Endothelial cell of umbilical vein (primary cell): ENCODE results near the gene ERLIN1. TPM values are rescaled to one million over a fixed set of nuclear protein-coding genes. Genes with fewer than 3 reads are reported as not detected.

Experiments used
- BruUV-seq: library from RNA; stranded (reverse); fragments of 400-500 nt; replicated peaks from 2 replicates; lab custom pipeline; 2021; lab: Mats Ljungman, UMichigan
- CTCF ChIA-PET: fragments of 300-600, 350-600 bp; sonication (Branson Sonifier 250); formaldehyde crosslinking; loops from one replicate; lab custom pipeline; 2021; ENCODE audit warnings: antibody characterized with exemption, inconsistent platforms; lab: Charles Lee
- POLR2A ChIA-PET: fragments of 300-600, 350-600 bp; sonication (Branson Sonifier 250); formaldehyde crosslinking; loops from one replicate; lab custom pipeline; 2021; ENCODE audit warnings: antibody characterized with exemption, inconsistent platforms; lab: Charles Lee
- DNase-seq: peaks from one replicate; pipeline ENCODE4 v3.0.0-alpha.2; 2011; ENCODE audit warnings: low read depth, low spot score
- FAIRE-seq: peaks from 2 replicates; lab custom pipeline; 2011; peaks lifted over from hg19 to GRCh38; lab: Jason Lieb, UNC
- H2AFZ ChIP-seq: 2 replicates; pipeline ENCODE4 v1.6.0; 2012; ENCODE audit warnings: low read depth, low read length, control low read depth, inconsistent platforms
- H3K27ac ChIP-seq: 2 replicates; pipeline ENCODE4 v1.5.1; 2011; ENCODE audit warnings: low read depth, mild to moderate bottlenecking, control low read depth, low read length, moderate library complexity; ENCODE audit not compliant: insufficient read depth
- H3K27me3 ChIP-seq, 2 experiments: 2 replicates each; pipeline versions ENCODE4 v1.6.0 to v1.6.1; 2011; ENCODE audit warnings: low read length in 2 of 2, mixed read lengths in 1 of 2; ENCODE audit not compliant: control insufficient read depth in 2 of 2, insufficient read depth in 2 of 2
- H3K36me3 ChIP-seq, 2 experiments: 2 replicates in 1 of 2; 3 replicates in 1 of 2; pipeline ENCODE4 v1.5.1; 2011; ENCODE audit warnings: low read length in 2 of 2, mild to moderate bottlenecking in 1 of 2, moderate library complexity in 1 of 2; ENCODE audit not compliant: control insufficient read depth in 2 of 2, insufficient read depth in 2 of 2; ENCODE audit errors: extremely low read depth in 1 of 2
- H3K4me1 ChIP-seq: 3 replicates; pipeline ENCODE4 v1.5.1; 2011; ENCODE audit warnings: mild to moderate bottlenecking, low read length; ENCODE audit not compliant: control insufficient read depth, insufficient read depth; ENCODE audit errors: extremely low read depth
- H3K4me2 ChIP-seq: 2 replicates; pipeline ENCODE4 v1.6.1; 2011; ENCODE audit warnings: low read length, control low read depth, mixed read lengths; ENCODE audit not compliant: insufficient read depth
- H3K4me3 ChIP-seq, 3 experiments: fragments of 200-600 bp in 1 of 3; sonication (generic), shearing (Covaris generic) in 1 of 3; replicated peaks in 1 of 3; 2 replicates each; pipeline ENCODE4 v1.5.1; 2011 to 2016; ENCODE audit warnings: control low read depth in 3 of 3, low read length in 3 of 3, mild to moderate bottlenecking in 2 of 3, inconsistent platforms in 1 of 3, low read depth in 1 of 3, moderate library complexity in 1 of 3; ENCODE audit not compliant: insufficient read depth in 1 of 3
- H3K79me2 ChIP-seq: 2 replicates; pipeline ENCODE4 v1.6.0; 2012; ENCODE audit warnings: low read length, inconsistent platforms; ENCODE audit not compliant: control insufficient read depth, insufficient read depth
- H3K9ac ChIP-seq: replicated peaks from 2 replicates; pipeline ENCODE3; 2011; ENCODE audit warnings: low read length, control low read depth; ENCODE audit not compliant: insufficient read depth; ENCODE audit errors: extremely low read depth
- H3K9me1 ChIP-seq: replicated peaks from 3 replicates; pipeline ENCODE4 v1.6.0; 2011; ENCODE audit warnings: mild to moderate bottlenecking, low read length; ENCODE audit not compliant: control insufficient read depth, insufficient read depth; ENCODE audit errors: extremely low read depth
- H3K9me3 ChIP-seq: replicated peaks from 2 replicates; pipeline ENCODE4 v1.5.1; 2012; ENCODE audit warnings: low read length, inconsistent platforms; ENCODE audit not compliant: control insufficient read depth, insufficient read depth
- H4K20me1 ChIP-seq: replicated peaks from 2 replicates; pipeline ENCODE3; 2011; ENCODE audit warnings: mild to moderate bottlenecking, low read length; ENCODE audit not compliant: control insufficient read depth, insufficient read depth; ENCODE audit errors: extremely low read depth
- CTCF ChIP-seq, 2 donors: IDR thresholded peaks; 1 replicate in 1 of 2; 2 replicates in 1 of 2; pipeline ENCODE4 v1.5.1; 2011; ENCODE audit warnings: low read length in 2 of 2, mild to moderate bottlenecking in 2 of 2, moderate library complexity in 2 of 2, control low read depth in 1 of 2, inconsistent platforms in 1 of 2, low read depth in 1 of 2; ENCODE audit not compliant: insufficient read depth in 1 of 2; ENCODE audit errors: extremely low read depth in 1 of 2
- EZH2 ChIP-seq: IDR thresholded peaks from 2 replicates; pipeline ENCODE4 v1.6.1; 2012; ENCODE audit warnings: borderline replicate concordance, low read depth, mild to moderate bottlenecking, moderate library complexity, low read length, inconsistent platforms; ENCODE audit not compliant: severe bottlenecking
- FOS ChIP-seq: IDR thresholded peaks from 2 replicates; pipeline ENCODE4 v1.6.1; 2011; ENCODE audit warnings: mild to moderate bottlenecking, low read length, moderate library complexity, borderline replicate concordance; ENCODE audit not compliant: insufficient read depth
- GATA2 ChIP-seq: IDR thresholded peaks from 2 replicates; pipeline ENCODE4 v1.7.0; 2011; ENCODE audit warnings: low read depth, mild to moderate bottlenecking, moderate library complexity, mixed read lengths, low read length; ENCODE audit not compliant: insufficient read length, insufficient read depth
- JUN ChIP-seq: IDR thresholded peaks from 2 replicates; pipeline ENCODE4 v1.6.1; 2011; ENCODE audit warnings: borderline replicate concordance, low read depth; ENCODE audit not compliant: insufficient read length, insufficient read depth
- MYC ChIP-seq: IDR thresholded peaks from one replicate; pipeline ENCODE4 v1.6.1; 2011; ENCODE audit warnings: mild to moderate bottlenecking, low read depth, low read length
- POLR2A ChIP-seq: IDR thresholded peaks from 2 replicates; pipeline ENCODE4 v1.6.1; 2012; ENCODE audit warnings: low read depth, mild to moderate bottlenecking, control low read depth, low read length
- POLR2AphosphoS5 ChIP-seq: IDR thresholded peaks from 2 replicates; pipeline ENCODE4 v1.6.1; 2012; ENCODE audit warnings: low read depth, mild to moderate bottlenecking, control low read depth, low read length, moderate library complexity; ENCODE audit not compliant: insufficient read depth
- dilution Hi-C: fragments of 300-500 bp; cut with MboI; formaldehyde crosslinking; loops from one replicate; pipeline ENCODE4 v1.15.0; 2019; ENCODE audit warnings: low sequenced_read_pairs; ENCODE audit not compliant: extremely low pct_ligation_motif_present
- intact Hi-C: fragments of 100-400 bp; cut with micrococcal nuclease; formaldehyde crosslinking; loops from one replicate; pipeline ENCODE4 v1.10.0; 2022
- polyA plus RNA-seq, 4 experiments: library from polyadenylated mRNA; depleted of rRNA in 3 of 4; stranded (reverse) in 3 of 4; unstranded in 1 of 4; fragments of >200 nt; gene quantifications; 2 replicates each; pipeline versions ENCODE4 v1.2.1 to v1.2.3, GENCODE V29; 2011 to 2012; ENCODE audit warnings: missing spikeins in 1 of 4
- total RNA-seq: library from RNA; stranded (reverse); gene quantifications from 2 replicates; pipeline ENCODE4 v1.2.3, GENCODE V29; 2021
- TF ChIP-seq, protein P1 (sequence below): IDR thresholded peaks from 2 replicates; pipeline ENCODE4 v1.6.1; 2011; ENCODE audit not compliant: insufficient read depth, insufficient read length

The ERLIN1 gene
- total and polyA plus RNA-seq, 2 donors (not counting 3 experiments of a cell fraction or from before 2014, with no cell fraction given) = 30.7 to 51.0 TPM

GRCh38 chr10:100194711-100195110, 8.9 kb upstream of the ERLIN1 start:
- Histone ChIP-seq H3K9me1 (no peaks in the 10 kb centered on the region), H3K9ac (no peak overlapping the region), H3K27me3 (no peaks in the 10 kb centered on the region), H3K79me2 (no peaks in the 10 kb centered on the region), H3K4me3 (no peak overlapping the region), H3K4me1 (no peaks in the 10 kb centered on the region), H4K20me1 (no peaks in the 10 kb centered on the region), H2AFZ (no peak overlapping the region), H3K36me3 (peaks cover 15 to 24% of the 10 kb centered on the region in 2 experiments), H3K4me2 (no peak overlapping the region), H3K27ac (no peak overlapping the region), H3K9me3 (no peaks in the 10 kb centered on the region)
- BruUV-seq = no TSS peak
- CTCF ChIA-PET = no interaction called here
- POLR2A ChIA-PET = no interaction called here
- intact Hi-C loops = no loop called here
- dilution Hi-C loops = no loop called here
- DNase-seq = no peak
- FAIRE-seq = no peak
- TF ChIP-seq MYC (no peak), EZH2 (no peak), GATA2 (no peak), JUN (no peak), POLR2A (no peak), CTCF (IDR thresholded peaks at IDR 0.05; ENCODE audit: extremely low read depth in 1 of 2, insufficient read depth in 1 of 2, low read depth in 1 of 2, low read length in 2 of 2) (no peak), POLR2AphosphoS5 (no peak), FOS (no peak)
- TF ChIP-seq, protein P1, sequence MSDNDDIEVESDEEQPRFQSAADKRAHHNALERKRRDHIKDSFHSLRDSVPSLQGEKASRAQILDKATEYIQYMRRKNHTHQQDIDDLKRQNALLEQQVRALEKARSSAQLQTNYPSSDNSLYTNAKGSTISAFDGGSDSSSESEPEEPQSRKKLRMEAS = no peak
